NCI-H2196 (cell line): ENCODE data around the gene NAB2.

Source experiments
- DNase-seq: peaks from one replicate; lab custom pipeline; 2025; ENCODE audit not compliant: unreplicated experiment; lab: John Stamatoyannopoulos, UW

Gene NAB2

GRCh38 chr12:57131896-57132744, 43.2 kb downstream of the NAB2 start:
- no peak for DNase-seq

GRCh38 chr12:57133013-57133569, 44.2 kb downstream of the NAB2 start:
- no peak for DNase-seq

GRCh38 chr12:57133916-57134315, 45.0 kb downstream of the NAB2 start:
- no peak for DNase-seq

- DNase-seq = no peak
These were observed 46.0 kb downstream of the NAB2 start for GRCh38 chr12:57134949-57135348.

GRCh38 chr12:57135527-57136326, 46.8 kb downstream of the NAB2 start:
- no peak for DNase-seq

- no peak for DNase-seq
These were observed 49.8 kb downstream of the NAB2 start for GRCh38 chr12:57138526-57139272.

GRCh38 chr12:57139796-57140649, 51.1 kb downstream of the NAB2 start:
- DNase-seq = no peak

- DNase-seq = no peak
These were observed 52.3 kb downstream of the NAB2 start for GRCh38 chr12:57141249-57141648.

GRCh38 chr12:57142121-57142520, 53.2 kb downstream of the NAB2 start:
- DNase-seq = no peak

GRCh38 chr12:57142727-57143126, 53.8 kb downstream of the NAB2 start:
- DNase-seq = no peak

GRCh38 chr12:57143454-57143853, 54.5 kb downstream of the NAB2 start:
- DNase-seq = no peak
